Kidney epithelial cell (primary cell): ENCODE data around the gene FALEC. TPM values are rescaled to one million over a fixed set of nuclear protein-coding genes. Genes with fewer than 3 reads are reported as not detected.

Experiments used
- DNase-seq: peaks from one replicate; pipeline ENCODE4 v3.0.0-alpha.2; 2010; ENCODE audit warnings: low read depth
- H3K27me3 ChIP-seq: 2 replicates; pipeline ENCODE4 v1.6.0; 2011; ENCODE audit warnings: low read length; ENCODE audit not compliant: control insufficient read depth, insufficient read depth
- H3K36me3 ChIP-seq: 2 replicates; pipeline ENCODE4 v1.5.1; 2011; ENCODE audit warnings: low read length; ENCODE audit not compliant: control insufficient read depth, insufficient read depth
- H3K4me3 ChIP-seq: 2 replicates; pipeline ENCODE4 v1.5.1; 2011; ENCODE audit warnings: low read depth, mild to moderate bottlenecking, control low read depth, low read length
- total RNA-seq: library from RNA; depleted of rRNA; stranded (reverse); fragments of >200 nt; gene quantifications from 2 replicates; pipeline ENCODE4 v1.2.3, GENCODE V29; 2015
- TF ChIP-seq, protein P1 (sequence below): IDR thresholded peaks from 2 replicates; pipeline ENCODE4 v1.5.1; 2011; ENCODE audit warnings: mild to moderate bottlenecking, moderate library complexity, low read length, control low read depth, inconsistent platforms; ENCODE audit not compliant: insufficient read depth, poor library complexity, severe bottlenecking

The FALEC gene
- total RNA-seq, 1 donor from 2014 or later = not detected

DNA sequence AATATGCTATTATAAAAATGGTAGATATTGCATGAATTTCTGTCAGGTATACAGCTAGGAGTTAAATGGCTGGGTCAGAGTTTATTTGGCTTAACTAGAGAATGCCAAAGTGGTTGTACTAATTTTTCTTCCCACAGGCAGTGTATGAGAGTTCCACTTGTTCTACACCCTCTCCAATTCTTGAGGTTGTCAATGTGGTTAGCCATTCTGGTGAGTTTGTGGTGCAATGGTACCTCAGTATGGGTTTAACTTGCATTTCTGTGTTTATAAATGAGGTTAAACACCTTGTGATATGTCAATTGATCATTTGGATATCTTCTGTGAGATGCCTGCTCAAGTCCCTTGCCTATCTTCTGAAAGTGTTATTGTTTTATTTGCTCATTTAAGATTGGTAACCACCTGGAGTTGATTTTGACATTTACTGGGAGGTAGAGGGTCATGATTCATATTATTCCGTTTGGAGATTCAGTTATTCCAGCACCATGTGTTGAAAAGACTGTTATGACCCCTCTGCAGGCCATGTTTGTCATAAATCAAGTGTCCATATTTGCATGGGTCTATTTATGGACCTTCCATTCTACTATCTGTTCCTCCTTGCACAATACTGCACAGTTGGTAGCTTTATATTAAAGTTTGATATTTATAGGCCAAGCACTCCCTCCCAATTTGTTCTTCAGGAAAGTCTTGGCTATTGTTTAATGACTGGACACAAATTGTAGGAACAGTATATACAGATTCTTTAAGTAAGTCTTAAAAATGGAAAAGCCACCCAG lies 5.8 kb downstream of the FALEC start:
- Histone ChIP-seq H3K4me3 (no peak overlapping the region), H3K27me3 (no peaks in the 10 kb centered on the region), H3K36me3 (no peaks in the 10 kb centered on the region)
- DNase-seq = no peak
- TF ChIP-seq, protein P1, sequence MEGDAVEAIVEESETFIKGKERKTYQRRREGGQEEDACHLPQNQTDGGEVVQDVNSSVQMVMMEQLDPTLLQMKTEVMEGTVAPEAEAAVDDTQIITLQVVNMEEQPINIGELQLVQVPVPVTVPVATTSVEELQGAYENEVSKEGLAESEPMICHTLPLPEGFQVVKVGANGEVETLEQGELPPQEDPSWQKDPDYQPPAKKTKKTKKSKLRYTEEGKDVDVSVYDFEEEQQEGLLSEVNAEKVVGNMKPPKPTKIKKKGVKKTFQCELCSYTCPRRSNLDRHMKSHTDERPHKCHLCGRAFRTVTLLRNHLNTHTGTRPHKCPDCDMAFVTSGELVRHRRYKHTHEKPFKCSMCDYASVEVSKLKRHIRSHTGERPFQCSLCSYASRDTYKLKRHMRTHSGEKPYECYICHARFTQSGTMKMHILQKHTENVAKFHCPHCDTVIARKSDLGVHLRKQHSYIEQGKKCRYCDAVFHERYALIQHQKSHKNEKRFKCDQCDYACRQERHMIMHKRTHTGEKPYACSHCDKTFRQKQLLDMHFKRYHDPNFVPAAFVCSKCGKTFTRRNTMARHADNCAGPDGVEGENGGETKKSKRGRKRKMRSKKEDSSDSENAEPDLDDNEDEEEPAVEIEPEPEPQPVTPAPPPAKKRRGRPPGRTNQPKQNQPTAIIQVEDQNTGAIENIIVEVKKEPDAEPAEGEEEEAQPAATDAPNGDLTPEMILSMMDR = no peak

DNA sequence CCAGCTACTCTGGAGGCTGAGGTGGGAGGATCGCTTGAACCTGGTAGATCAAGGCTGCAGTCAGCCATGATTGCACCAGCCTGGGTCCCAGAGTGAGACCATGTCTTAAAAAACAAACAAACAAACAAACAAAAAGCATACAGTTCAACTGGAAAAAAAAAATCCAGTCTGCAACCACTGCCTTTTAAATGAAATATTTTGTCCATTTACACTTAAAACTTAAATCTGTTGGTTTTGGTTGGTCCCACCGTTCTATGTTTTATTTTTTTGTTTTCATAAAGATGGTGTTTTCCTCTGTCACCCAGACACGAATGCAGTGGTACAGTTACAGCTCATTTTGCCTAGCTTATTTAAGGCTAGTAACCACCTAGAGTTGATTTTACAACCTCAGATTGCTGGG lies 9.8 kb downstream of the FALEC start:
- TF ChIP-seq, protein P1 = no peak
- no peak for DNase-seq
- Histone ChIP-seq H3K27me3 (no peaks in the 10 kb centered on the region), H3K36me3 (no peaks in the 10 kb centered on the region), H3K4me3 (no peak overlapping the region)

DNA sequence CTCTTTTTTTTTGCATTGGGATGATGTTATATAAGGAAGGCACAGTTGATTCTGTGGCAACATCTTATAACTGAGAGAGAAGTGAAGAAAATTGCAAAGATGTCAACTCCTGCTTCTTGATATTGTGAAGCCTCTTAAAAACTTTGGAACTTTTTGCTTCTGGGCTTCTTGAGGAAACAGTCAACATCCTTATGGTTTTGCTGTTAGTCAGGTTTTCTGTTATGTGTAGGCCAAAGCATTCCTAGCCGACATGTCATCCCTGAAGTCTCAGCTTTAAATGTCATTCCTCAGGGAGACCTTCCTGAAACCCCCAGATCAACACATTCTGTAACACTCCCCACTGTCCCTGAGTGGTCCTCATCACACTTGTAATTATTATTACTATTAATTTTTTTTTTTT lies 12.6 kb downstream of the FALEC start:
- no peak overlapping the region for H3K4me3 ChIP-seq
- H3K36me3 ChIP-seq = no peaks in the 10 kb centered on the region
- TF ChIP-seq, protein P1 = no peak
- DNase-seq = no peak
- H3K27me3 ChIP-seq = no peaks in the 10 kb centered on the region

DNA sequence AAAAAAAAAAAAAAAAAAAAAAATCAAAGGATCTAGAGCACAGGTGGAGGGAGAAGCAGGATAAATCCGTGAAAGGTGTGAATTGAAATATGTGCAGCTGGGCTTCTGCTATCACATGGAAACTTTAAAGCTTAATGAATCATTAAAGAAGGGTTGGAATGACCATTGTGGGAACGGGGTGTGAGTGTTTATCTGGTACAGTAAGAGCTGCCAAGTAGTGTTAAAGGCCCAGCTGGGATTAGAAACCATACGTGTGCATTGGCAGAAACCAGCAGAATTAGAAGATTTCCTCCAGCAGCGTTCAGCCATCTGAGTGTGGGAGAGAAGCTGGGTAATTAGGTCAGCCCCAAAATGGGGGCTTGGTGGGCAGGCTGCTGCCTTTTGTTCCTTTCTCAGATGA lies 13.5 kb downstream of the FALEC start:
- DNase-seq = no peak

DNA sequence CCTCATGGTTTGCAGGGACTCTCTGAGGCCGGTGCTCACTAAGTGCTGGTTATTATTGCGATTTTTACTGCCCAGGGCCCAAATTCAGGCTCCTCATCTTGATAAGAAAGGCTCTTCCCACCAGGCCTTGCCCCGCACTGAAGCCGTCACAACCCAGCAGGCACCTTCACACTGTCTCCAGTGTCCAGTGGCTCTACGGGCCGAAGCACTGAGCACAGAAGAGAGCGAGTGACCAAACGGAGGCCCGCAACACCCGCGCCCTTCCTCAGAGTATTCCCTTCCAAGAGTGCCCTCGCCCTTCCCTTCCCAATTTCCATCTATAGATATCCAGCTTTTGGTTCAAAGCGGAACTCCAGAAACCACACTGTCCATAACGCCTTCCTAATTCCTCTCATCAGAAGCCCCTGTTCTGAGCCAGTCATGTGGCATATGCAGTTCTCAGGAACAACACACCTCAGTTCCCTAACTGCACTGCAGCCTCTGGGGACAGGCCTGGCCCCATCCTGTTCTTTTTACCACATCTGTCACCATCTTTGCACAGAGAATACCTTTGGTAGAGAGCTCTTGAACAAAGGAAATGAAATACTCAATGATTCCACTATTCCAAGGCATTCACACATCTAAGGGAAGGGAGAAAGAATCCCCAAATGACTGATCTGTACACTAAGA lies 15.1 kb downstream of the FALEC start:
- Histone ChIP-seq H3K36me3 (no peaks in the 10 kb centered on the region), H3K27me3 (no peaks in the 10 kb centered on the region), H3K4me3 (no peak overlapping the region)
- TF ChIP-seq, protein P1 = no peak
- DNase-seq = no peak

More for the DNA sequence above, 13.5 kb downstream of the FALEC start:
- no peak overlapping the region for H3K4me3 ChIP-seq
- TF ChIP-seq, protein P1 = no peak
- H3K36me3 ChIP-seq = no peaks in the 10 kb centered on the region
- H3K27me3 ChIP-seq = no peaks in the 10 kb centered on the region
